Measurements from ENCODE around the gene DDX50.
A peak's percentile ranks its signal among the peaks of the same experiment; 100 is the strongest.

The DDX50 gene

GRCh38 chr10:68988530-68989316 is 87.6 kb downstream of the DDX50 start, which contains the start of gene KIFBP:
Gene KIFBP, plus strand, starts transcription at chr10:68988803. Its CDS starts 30 bp downstream, at chr10:68988833.
- peak; percentile 98 for DNase-seq (ENCODE audit: low spot score)

DNA sequence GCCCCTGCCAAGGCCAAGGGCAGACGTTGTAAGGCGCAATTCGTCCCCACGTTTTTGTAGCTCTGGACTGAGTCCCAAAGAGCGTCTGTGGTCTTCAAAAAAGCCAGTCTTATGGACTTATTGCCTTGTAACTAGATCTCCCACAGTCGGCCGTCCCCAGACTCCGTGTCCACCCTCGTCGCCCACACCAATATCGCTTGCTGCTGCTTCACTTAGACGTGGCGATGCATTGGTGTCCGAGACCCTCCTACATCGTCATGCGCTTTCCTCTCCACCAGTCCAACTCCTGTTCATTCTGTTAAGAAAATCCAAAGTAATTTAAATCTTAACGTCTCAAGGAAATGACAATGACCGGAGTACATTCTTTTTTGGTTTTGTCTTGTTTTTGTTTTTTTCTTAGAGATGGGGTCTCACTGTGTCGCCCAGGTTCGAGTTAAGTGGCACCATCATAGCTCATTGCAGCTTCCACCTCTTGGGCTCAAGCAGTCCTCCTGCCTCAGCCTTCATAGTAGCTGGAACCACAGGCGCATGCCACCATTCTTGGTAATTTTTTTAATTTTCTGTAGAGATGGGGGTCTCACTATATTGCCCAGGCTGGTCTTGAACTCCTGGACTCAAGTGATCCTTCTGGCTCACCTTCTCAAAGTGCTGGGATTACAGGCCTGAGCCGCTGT is 88.3 kb downstream of the DDX50 start:
- DNase-seq (ENCODE audit: low spot score): no peak

- no peak for DNase-seq (ENCODE audit: low spot score)
Observed at GRCh38 chr10:68992636-68993440, 91.7 kb downstream of the DDX50 start.
